GM13977 (cell line): Measurements from ENCODE around the gene CDKN2A.

Source experiments
- DNase-seq: peaks from one replicate; pipeline ENCODE4 v3.0.0; 2012; ENCODE audit warnings: low spot score
- in situ Hi-C: fragments of 300-500 bp; cut with MboI; formaldehyde crosslinking; loops from one replicate; pipeline ENCODE4 v1.12.0; 2022; ENCODE audit warnings: low sequenced_read_pairs, low pct_unique_long_range_greater_than_20kb, mixed read lengths, inconsistent platforms; ENCODE audit not compliant: unreplicated experiment
- TF ChIP-seq, protein P1 (sequence below): IDR thresholded peaks from 2 replicates; pipeline ENCODE4 v1.5.1; 2012; ENCODE audit warnings: mild to moderate bottlenecking, control low read depth; ENCODE audit not compliant: insufficient read depth; ENCODE audit errors: extremely low read depth, missing control alignments

The CDKN2A gene

DNA sequence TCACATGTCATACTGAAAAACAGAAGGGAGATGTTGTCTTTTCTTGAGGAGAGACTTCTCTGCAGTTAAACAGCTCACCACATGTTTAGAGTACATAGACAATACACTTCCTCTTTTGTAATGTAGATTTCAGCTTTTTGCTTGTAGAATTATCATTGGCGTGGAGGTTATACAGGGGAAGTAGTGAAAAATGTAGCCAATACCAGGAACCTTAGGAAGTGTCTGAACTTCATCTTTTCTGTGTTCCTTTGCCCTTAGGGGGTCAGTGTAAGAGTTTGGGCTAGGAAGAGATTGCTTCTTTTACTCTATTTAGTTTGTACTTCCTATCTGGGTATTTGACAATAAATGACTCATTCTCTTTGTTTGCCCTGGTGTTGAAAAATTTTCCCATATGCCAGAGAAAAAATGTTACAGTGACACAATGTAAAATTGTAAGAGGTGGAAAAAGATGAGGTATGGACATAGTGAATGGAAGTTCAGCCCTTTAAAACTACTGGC, 36.0 kb upstream of the CDKN2A start:
- in situ Hi-C loops: loop anchor here (25.0 kb wide), 1 partner anchor 218 kb away; the partner anchor contains the start of gene MTAP
- TF ChIP-seq, protein P1, sequence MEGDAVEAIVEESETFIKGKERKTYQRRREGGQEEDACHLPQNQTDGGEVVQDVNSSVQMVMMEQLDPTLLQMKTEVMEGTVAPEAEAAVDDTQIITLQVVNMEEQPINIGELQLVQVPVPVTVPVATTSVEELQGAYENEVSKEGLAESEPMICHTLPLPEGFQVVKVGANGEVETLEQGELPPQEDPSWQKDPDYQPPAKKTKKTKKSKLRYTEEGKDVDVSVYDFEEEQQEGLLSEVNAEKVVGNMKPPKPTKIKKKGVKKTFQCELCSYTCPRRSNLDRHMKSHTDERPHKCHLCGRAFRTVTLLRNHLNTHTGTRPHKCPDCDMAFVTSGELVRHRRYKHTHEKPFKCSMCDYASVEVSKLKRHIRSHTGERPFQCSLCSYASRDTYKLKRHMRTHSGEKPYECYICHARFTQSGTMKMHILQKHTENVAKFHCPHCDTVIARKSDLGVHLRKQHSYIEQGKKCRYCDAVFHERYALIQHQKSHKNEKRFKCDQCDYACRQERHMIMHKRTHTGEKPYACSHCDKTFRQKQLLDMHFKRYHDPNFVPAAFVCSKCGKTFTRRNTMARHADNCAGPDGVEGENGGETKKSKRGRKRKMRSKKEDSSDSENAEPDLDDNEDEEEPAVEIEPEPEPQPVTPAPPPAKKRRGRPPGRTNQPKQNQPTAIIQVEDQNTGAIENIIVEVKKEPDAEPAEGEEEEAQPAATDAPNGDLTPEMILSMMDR: no peak
- no peak for DNase-seq

DNA sequence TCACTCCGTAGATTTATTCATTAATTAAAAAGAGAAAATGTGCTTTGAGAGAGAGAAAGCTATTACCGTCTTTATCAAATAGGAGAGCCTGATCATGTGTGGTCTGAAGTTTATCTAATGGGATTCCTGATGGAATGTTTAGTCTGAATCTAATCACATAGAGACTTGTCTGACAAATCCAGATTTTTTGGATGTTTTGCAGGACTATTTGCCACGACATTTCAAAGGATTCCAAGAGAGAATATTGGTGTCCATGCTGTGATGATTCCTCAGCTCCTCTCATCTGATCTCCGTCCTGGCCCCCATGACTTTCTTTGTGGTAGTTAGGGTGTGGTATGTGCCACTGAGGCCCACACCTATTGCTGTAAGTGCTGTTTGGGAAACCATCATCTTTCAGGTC, 35.0 kb upstream of the CDKN2A start:
- DNase-seq: no peak
- in situ Hi-C loops: loop anchor here (25.0 kb wide), 1 partner anchor 217 kb away; the partner anchor contains the start of gene MTAP
- TF ChIP-seq, protein P1: no peak

DNA sequence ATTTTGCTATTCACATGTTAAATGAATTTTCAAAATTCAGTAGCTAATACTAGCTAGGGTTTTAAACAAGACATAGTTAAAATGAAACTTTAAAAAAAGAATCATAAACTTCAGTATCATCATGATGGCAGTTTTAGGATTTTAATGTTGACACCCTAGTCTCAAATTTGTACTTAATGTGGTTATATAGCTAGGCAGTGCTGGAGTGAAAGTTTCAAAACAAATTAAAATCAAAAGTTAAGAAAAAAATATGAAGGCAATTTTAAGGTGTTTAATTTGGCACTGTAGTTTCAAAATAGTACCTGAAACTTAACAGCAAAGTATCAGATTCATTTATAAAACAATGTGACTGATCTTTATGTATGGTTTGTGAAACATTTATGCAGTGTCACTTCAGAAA, 34.2 kb upstream of the CDKN2A start:
- no peak for DNase-seq
- in situ Hi-C loops: loop anchor here (25.0 kb wide), 1 partner anchor 216 kb away; the partner anchor contains the start of gene MTAP
- TF ChIP-seq, protein P1: no peak

DNA sequence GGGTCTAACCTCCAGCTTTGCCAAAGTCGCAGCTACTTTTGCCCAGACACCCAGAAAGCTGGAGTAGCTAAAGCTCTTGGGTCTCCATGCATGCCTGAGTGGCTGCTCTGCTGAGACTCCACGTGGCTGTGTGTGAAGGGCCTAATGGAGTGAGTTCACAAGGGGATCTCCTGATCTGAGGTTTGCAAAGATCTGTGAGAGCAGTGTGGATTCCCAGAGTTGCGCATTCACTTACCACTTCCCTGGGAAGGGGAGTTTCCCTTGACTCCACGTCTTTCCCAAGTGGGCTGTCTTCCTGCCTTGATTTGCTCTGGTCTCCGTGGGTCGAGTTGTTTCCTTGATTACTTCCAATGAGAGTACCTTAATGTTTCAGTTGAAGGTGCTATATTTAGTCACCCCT, 32.5 kb upstream of the CDKN2A start:
- DNase-seq: no peak
- in situ Hi-C loops: loop anchor here (25.0 kb wide), 1 partner anchor 214 kb away; the partner anchor contains the start of gene MTAP
- TF ChIP-seq, protein P1: no peak

DNA sequence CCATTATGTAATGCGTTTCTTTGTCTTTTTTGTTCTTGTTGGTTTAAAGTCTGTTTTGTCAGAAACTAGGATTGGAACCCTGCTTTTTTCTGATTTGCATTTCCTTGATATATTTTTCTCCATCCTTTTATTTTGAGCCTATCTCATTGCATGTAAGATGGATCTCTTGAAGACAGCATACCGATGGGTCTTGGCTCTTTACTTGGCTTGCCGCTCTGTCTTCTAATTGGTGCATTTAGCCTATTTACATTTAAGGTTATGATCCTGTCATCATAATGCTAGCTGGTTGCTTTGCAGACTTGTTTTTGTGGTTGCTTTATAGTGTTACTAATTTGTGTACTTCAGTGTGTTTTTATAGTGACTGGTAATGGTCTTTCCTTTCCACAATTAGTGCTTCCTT, 28.2 kb upstream of the CDKN2A start:
- DNase-seq: no peak
- in situ Hi-C loops: no loop called here
- TF ChIP-seq, protein P1: no peak

DNA sequence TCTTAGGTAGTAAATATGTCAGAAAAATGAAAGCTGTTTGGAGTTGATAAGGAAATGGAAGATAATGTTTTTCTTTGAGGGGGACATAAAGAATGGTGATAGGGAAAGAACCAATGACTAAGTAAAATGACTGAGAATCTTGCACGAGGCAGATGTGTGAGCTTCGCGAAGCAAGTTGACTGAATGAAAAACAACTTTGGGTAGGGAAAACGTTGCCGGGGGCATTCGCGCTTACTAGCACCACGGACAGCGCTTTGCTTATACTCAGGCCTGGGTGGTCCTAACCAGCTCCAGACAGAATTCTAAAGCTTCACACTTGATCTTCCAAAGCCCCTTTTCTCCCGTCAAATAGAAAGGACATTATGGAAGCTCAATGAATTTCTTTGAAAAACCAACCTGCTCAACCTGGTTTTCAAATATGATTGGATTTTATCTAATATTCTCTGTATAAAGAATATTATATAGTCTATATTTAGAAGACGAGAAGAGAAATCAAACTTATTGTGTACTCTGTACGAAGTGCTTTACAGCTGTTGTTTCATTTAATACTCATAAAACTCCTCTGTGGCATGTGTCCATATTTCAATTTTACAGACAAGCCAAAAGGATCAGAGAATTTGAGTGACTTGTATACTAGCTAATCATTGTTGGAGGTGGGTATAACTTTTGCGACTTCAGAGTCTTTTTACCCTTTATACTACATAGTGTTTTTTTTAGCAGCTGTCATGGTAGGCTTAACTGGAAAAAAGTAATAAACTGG, 16.9 kb upstream of the CDKN2A start:
- in situ Hi-C loops: no loop called here
- DNase-seq: no peak
- TF ChIP-seq, protein P1: no peak
